ENCODE data around the gene IWS1. TPM values are rescaled to one million over a fixed set of nuclear protein-coding genes. Genes with fewer than 3 reads are reported as not detected.

IWS1 gene
- total RNA-seq, 2 experiments from 2014 or later, result 52.3 to 53.7 TPM

DNA sequence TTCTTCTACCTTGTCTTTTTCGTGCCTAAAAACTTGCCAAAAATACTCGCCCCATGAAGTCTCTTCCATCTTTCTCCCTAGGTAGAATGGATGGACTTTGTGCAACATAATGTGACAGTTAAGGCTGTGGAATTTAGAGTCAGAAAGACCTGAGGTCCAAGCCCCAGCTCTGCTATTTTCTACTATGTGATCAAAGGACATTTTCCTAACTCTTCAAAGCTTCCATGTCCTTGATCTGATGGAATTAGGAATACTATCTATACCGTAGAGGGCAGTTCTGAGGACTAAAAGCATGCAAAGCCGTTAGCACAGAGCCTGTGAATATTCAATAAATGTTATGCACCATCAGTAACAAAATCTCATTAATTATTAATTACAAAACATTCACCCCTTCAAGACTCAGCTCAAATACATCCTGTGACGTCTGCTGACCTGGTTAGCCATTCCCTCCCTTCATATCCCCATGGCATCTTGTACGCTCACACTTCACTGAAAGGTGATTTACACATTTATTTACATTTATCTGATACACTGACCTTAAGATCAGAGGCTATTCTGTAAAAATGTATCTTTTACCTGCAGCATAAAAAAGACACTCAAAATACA is 15.1 kb downstream of the IWS1 start:
- ATAC-seq (no peak), DNase-seq (no peak)
- intact Hi-C loops (cut with micrococcal nuclease), result no loop called here
- Mint-ChIP-seq H3K27me3 (no peaks in the 10 kb centered on the region), H3K4me3 (no peak overlapping the region), H3K36me3 (ENCODE audit: low read depth) (peaks cover 48% of the 10 kb centered on the region), H3K4me1 (ENCODE audit: low read depth) (peaks cover 74% of the 10 kb centered on the region), H3K27ac (no peak overlapping the region), H3K9me3 (no peaks in the 10 kb centered on the region)
- ChIA-PET POLR2A (interaction anchor here (1.5 kb wide), 1 partner anchor 15 kb away, joined by 3 read pairs; the partner anchor contains the start of gene IWS1), CTCF (interaction anchor here (1.7 to 3.0 kb wide), 2 partner anchors 32 to 80 kb away, joined by 5 to 11 read pairs; no protein-coding TSS in a partner anchor)
- TF ChIP-seq, protein P1, sequence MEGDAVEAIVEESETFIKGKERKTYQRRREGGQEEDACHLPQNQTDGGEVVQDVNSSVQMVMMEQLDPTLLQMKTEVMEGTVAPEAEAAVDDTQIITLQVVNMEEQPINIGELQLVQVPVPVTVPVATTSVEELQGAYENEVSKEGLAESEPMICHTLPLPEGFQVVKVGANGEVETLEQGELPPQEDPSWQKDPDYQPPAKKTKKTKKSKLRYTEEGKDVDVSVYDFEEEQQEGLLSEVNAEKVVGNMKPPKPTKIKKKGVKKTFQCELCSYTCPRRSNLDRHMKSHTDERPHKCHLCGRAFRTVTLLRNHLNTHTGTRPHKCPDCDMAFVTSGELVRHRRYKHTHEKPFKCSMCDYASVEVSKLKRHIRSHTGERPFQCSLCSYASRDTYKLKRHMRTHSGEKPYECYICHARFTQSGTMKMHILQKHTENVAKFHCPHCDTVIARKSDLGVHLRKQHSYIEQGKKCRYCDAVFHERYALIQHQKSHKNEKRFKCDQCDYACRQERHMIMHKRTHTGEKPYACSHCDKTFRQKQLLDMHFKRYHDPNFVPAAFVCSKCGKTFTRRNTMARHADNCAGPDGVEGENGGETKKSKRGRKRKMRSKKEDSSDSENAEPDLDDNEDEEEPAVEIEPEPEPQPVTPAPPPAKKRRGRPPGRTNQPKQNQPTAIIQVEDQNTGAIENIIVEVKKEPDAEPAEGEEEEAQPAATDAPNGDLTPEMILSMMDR (IDR thresholded peaks at IDR 0.05), result no peak

DNA sequence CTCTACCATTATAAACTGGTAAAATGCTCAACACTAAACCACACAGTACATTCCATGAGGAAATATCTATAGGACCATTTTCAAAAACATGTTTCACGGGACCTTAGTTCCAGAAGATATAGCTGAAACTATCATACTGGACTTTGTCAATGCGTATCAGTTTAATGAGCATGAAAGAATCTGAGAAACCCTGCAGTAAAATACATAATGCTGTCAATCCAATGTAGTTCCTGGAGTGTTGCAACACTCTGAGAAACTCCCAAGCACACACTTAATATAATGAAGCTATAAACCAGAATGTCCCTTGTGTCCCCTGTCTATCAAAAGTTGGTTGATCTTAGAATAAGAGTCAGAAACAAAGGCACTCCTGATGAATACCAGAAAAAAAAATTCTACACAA is 16.2 kb downstream of the IWS1 start:
- peaks cover 66% of the 10 kb centered on the region for H3K4me1 Mint-ChIP-seq (ENCODE audit: low read depth)

DNA sequence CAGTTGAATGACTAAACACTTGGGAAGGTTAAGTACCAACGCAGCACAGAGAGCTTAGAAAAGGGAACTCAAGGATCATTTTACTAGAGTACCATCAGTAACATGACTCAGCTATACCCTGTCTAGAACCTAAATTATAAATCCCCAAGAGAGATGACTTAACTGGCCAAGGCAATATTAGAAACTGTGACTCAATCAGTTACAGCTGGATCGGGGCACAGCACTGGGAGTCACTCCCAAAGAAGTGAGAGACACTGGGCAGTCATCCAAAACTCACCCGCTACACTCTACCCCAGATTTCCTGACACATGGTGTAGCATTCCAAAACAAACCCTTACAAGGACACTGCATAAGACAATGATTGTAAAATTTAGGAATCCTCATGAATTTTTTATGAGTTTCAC is 17.7 kb downstream of the IWS1 start:
- Mint-ChIP-seq H3K27ac (peak overlapping the region; percentile 8), H3K27me3 (no peaks in the 10 kb centered on the region), H3K4me3 (no peak overlapping the region), H3K4me1 (ENCODE audit: low read depth) (peaks cover 53% of the 10 kb centered on the region), H3K36me3 (ENCODE audit: low read depth) (peaks cover 45% of the 10 kb centered on the region), H3K9me3 (no peaks in the 10 kb centered on the region)
- DNase-seq, result no peak
- intact Hi-C loops (cut with micrococcal nuclease), result no loop called here
- TF ChIP-seq, protein P1 (IDR thresholded peaks at IDR 0.05), result no peak
- POLR2A ChIA-PET, result interaction anchor here (2.3 kb wide), 1 partner anchor 9 kb away, joined by 4 read pairs; no protein-coding TSS in a partner anchor
- ATAC-seq, result no peak
- CTCF ChIA-PET, result interaction anchor here (1.2 to 1.4 kb wide), 4 partner anchors 10 to 238 kb away, joined by 3 to 8 read pairs (median 4); no protein-coding TSS in a partner anchor

More for the DNA sequence above, 16.2 kb downstream of the IWS1 start:
- Mint-ChIP-seq H3K4me3 (no peak overlapping the region), H3K9me3 (no peaks in the 10 kb centered on the region), H3K36me3 (ENCODE audit: low read depth) (peaks cover 45% of the 10 kb centered on the region), H3K27ac (peak overlapping the region; percentile 7), H3K27me3 (no peaks in the 10 kb centered on the region)
- CTCF ChIA-PET, result no interaction called here
- DNase-seq (no peak), ATAC-seq (no peak)
- TF ChIP-seq, protein P1 (IDR thresholded peaks at IDR 0.05), result no peak
- intact Hi-C loops (cut with micrococcal nuclease), result no loop called here
- POLR2A ChIA-PET, result interaction anchor here (1.5 kb wide), 1 partner anchor 16 kb away, joined by 3 read pairs; the partner anchor contains the start of gene IWS1

DNA sequence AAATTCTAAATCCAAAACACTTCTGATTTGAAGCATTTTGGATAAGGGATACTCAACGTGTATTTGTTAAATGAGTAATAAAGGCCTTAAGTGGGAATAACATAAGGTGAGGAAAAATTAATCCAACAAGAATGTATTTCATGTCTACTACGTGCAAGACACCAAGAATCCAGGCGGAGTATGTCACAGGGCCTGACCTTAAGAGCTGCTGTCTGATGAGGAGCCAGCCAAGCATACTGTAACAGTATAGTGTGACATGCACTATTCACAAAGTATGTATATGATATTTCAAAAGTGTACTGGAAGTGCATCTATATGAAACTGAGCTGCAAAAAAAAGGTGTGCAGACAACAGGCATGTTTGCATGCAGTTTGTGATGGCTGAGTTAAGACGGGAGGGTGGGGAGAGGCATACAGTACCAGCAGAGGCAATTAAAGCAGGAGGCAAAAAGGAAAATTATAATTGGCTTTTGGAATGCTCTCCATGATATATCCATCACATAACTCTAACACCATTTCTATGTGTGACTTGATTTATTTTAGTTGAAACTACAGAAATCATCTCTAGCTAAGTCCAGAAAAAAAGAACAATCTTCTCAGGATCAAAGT is 18.2 kb downstream of the IWS1 start:
- H3K27ac Mint-ChIP-seq, result no peak overlapping the region
- ATAC-seq, result no peak
- H3K4me3 Mint-ChIP-seq, result no peak overlapping the region
- TF ChIP-seq, protein P1 (IDR thresholded peaks at IDR 0.05), result no peak
- ChIA-PET POLR2A (interaction anchor here (1.2 to 2.3 kb wide), 2 partner anchors 10 to 18 kb away, joined by 4 to 5 read pairs; partner anchors contain the start of gene IWS1), CTCF (interaction anchor here (0.8 to 1.4 kb wide), 5 partner anchors 10 to 238 kb away, joined by 3 to 8 read pairs (median 4); no protein-coding TSS in a partner anchor)
- H3K9me3 Mint-ChIP-seq, result no peaks in the 10 kb centered on the region
- H3K27me3 Mint-ChIP-seq, result no peaks in the 10 kb centered on the region
- no peak for DNase-seq
- H3K4me1 Mint-ChIP-seq (ENCODE audit: low read depth), result peaks cover 50% of the 10 kb centered on the region
- H3K36me3 Mint-ChIP-seq (ENCODE audit: low read depth), result peaks cover 46% of the 10 kb centered on the region
- intact Hi-C loops (cut with micrococcal nuclease), result no loop called here

DNA sequence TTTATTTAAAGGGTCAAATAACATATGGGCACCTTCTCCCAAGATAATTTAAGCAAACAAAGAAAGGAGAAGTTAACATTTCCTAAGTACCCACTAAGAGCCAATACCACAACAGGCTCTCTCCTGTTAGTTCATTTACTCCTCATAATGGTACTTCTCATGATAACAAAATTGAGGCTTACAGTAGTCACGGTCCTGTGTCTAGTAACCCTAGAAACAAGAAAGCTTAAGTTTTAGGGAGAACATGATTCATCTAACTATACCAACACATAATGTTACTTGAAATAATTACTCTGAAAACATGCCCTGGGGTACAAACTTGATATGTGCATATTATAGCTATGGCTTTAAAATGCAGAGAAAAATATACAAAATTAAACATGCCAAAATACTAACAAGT is 19.8 kb downstream of the IWS1 start:
- DNase-seq, result no peak
- no peaks in the 10 kb centered on the region for H3K9me3 Mint-ChIP-seq
- H3K27ac Mint-ChIP-seq, result no peak overlapping the region
- CTCF ChIA-PET, result interaction anchor here (1.0 to 2.4 kb wide), 4 partner anchors 10 to 91 kb away, joined by 3 to 13 read pairs (median 4); no protein-coding TSS in a partner anchor
- H3K27me3 Mint-ChIP-seq, result no peaks in the 10 kb centered on the region
- H3K4me3 Mint-ChIP-seq, result no peak overlapping the region
- H3K36me3 Mint-ChIP-seq (ENCODE audit: low read depth), result peaks cover 52% of the 10 kb centered on the region
- intact Hi-C loops (cut with micrococcal nuclease), result no loop called here
- TF ChIP-seq, protein P1 (IDR thresholded peaks at IDR 0.05), result no peak
- POLR2A ChIA-PET, result no interaction called here
- ATAC-seq, result no peak
- H3K4me1 Mint-ChIP-seq (ENCODE audit: low read depth), result peaks cover 38% of the 10 kb centered on the region
